Erythroblast (primary cell): ENCODE results near the gene NTNG2.

ENCODE experiments used
- GATA1 ChIP-seq: IDR thresholded peaks from 2 replicates; pipeline ENCODE4 v1.6.1; 2011; ENCODE audit warnings: low read depth, mild to moderate bottlenecking, control low read depth, low read length, moderate library complexity
- POLR2A ChIP-seq: IDR thresholded peaks from 2 replicates; pipeline ENCODE4 v1.6.1; 2011; ENCODE audit warnings: mild to moderate bottlenecking, low read length

DNA sequence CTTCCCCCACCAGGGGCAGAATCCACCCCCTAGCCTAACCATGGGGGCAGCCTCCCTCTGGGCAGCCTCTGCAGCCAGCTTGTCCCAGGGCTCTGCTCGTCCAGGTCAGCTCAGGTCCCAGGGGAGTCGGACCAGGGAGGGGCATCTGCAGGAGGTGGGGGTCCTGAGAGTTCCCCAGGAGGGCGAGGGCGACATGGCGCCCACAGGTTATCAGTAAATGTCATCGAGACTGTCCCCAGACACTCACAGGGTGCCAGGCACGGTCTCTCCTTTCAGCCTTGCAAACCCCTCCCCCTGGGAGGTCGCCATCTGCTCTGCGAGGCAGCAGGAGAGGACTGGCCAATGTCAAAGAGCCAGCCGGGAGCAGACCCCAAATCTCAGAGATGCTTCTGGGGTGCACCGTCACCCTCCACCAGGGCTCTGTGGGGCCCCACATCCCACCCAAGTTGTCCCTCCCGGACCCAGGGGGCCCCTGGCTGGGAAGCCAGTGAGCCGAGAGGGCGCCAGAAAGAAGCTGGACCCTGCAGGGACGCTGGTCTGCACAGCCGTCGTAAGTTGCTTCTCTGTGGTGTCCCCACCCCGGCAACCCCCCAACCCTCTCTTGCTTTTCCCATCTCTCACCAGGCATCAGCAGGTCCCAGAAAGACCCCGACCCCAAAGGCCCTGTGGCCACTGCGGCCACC lies 69.3 kb downstream of the NTNG2 start:
- TF ChIP-seq POLR2A (no peak), GATA1 (no peak)
